Glomerular visceral epithelial cell (primary cell): ENCODE results near the gene HLA-DOA.

Experiments
- DNase-seq: peaks from one replicate; pipeline ENCODE4 v3.0.0-alpha.2; 2016; ENCODE audit errors: extremely low spot score

Gene HLA-DOA

DNA sequence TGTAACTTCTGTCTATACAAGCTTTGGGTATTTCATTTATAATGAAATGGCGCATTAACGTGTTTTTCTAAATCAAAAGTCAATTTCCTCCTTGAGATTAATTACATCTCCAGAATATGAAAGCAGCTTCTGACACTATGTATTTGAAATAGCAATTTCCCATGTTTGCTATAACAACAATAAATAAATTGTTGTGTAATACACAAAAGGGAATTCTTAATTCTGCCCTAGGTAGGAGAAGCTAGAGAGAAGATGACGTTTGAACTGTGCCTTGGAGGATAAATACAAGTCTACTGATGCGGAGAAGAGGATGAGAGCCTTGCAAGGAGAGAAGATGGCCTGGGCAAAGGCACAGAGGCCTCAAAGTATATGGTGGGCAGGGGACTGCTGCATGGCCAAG, 7.6 kb upstream of the HLA-DOA start:
- DNase-seq: no peak

DNA sequence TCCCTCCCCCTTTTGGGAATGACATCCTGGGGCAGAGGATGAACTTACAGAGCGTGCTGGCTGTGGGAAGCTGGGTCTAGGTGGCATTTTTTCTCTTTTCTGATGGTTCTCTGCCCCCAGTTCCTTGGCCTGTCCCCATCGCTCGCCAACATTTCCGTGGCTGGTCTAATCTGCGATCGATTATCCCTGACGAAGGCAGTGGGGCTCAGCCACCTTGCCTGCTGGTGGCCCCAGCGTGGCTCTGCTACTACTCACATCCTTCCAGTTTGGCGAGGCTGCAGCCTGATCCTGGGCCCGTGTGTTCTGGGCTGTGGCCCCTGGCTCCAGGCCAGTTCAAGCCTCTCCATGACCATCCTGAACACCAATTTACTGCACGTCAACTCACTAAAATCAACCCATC, 6.4 kb upstream of the HLA-DOA start:
- DNase-seq: no peak

GRCh38 chr6:33014841-33015634, 5.6 kb upstream of the HLA-DOA start:
- peak; percentile 83 for DNase-seq

DNA sequence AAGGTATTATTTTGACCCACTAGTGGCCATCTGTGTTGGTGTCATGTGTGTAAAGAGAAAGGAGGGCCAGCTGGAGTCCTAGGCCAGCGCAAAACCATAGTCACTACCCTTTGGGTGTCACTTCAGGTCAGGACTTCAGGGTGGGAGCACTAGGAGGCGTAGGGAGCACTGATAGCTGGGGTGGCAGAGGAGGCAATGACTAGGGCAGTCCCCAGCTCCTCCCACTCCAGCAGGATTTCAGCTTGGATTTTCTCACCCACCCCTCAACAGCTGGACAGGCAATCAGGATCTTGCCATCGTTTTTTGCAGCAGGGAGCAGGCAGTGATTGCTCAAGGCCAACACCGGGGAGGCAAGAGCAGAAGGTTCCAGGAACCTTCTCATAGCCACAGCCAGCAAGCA, 4.2 kb upstream of the HLA-DOA start:
- no peak for DNase-seq

DNA sequence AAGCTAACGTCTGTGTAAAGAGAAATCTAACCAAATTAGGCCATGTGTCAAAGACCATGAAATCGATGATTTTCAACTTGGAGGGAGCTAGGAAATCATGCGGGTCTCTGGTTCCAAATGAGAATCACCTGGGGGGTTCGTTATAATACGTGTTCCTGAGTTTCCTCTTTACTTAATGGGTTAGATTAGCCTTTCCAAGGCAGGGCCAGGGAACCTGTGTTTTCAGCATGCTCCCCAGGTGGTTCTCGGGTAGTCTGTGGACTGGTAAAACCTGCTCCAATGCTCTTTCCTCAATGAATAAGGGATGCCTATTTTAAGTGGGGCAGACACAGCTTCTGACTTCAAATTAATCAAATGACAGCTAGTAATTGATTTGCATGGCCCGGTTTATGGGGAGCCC, 965 bp upstream of the HLA-DOA start:
- no peak for DNase-seq

- DNase-seq: no peak
Measured at GRCh38 chr6:33007831-33008400, 1.5 kb downstream of the HLA-DOA start.

GRCh38 chr6:33004940-33005339, 4.5 kb downstream of the HLA-DOA start:
- no peak for DNase-seq

DNA sequence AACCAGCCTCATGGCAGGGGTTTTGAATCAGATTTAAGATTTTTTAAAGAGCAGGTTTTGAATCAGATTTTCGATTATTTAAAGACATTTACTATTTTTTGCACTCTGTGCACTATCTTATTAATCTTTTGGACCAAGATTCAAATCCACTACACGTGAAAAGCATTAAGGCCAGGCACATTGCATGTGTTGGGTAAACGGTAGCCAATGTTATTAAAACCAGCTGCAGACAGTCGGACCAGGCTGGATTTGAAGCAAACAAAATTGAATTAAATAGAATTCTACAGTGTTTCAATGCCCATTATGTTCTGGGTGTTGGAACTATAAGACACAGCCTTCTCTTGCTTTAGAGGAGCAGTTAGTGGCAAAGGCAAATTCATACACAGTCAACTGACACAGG, 7.7 kb downstream of the HLA-DOA start:
- no peak for DNase-seq

- DNase-seq: no peak
Measured at GRCh38 chr6:33000055-33000454, 9.3 kb downstream of the HLA-DOA start.

DNA sequence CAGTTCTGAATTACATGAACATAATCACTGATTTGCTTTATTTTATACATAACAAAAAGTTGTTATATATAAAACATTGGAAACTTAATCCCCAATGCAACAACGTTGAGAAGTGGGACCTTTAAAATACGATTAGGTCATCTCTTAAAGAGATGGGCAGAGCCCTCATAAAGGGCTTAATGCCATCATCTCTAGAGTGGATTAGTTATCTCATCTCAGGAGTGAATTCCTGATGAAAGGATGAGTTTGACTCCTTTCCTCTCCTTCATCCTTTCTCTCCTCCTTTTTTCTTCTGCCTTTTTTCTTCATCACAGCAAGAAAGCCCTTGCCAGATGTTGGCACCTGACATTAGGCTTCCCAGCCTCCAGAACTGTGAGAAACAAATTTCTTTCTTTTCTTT, 13.9 kb downstream of the HLA-DOA start:
- DNase-seq: no peak

DNA sequence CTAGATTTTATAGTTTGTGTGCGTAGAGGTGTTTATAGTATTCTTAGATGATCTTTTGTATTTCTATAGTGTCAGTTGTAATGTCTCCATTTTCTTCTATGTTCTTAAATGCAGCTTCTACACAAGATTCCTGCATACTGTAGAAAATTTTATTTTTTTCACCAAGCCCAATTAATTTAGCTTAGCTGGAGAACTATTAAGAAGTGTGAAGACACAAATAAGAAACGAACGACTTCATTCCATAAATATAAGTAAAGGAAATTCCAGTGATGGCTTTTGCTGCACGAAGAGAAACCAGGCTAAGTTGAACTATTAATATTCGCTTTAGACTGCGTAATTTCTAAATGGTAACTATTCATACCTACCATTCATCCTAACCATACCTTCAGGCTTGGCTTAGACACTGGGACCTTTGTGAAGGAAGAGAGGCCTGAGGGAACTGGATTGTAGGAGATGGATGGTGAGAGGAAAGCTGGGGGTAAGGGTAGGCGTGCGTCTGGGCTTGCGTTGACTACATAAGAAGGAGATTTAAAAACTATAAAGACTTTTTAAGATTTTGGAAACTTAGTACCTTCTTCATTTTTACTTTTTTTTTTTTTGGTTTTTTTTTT, 15.9 kb downstream of the HLA-DOA start:
- DNase-seq: no peak

DNA sequence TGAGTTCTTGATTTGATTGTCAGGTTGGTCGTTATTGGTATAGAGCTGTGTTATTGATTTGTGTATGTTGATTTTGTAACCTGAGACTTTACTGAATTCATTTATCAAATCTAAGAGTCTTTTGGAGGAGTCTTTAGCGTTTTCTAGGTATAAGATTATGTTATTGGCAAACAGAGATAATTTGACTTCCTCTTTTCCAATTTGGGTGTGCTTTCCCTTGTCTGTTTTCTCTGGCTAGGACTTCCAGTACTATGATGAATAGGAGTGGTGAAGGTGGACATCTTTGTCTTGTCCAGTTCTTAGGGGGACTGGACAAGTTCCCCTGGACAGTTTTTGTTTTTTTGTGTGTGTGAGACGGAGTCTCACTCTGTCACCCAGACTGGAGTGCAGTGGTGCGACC, 17.4 kb downstream of the HLA-DOA start:
- no peak for DNase-seq

DNA sequence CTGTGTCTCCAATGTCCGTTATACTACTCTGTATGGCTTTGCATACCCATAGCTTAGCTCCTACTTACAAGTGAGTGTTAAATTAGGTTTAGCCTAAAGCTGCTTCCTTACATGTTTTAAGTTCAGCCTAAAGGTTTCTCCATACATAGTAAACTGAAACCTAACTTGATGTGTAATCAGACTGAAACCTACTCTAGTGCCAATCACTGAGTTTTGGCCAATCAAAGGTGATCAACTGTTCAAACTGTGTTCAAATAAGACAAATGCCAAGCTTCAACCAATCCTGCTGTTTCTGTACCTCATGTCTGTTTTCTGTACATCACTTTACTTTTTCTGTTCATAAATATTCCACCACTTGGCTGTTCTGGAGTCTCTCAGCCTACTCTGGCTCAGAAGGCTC, 20.0 kb downstream of the HLA-DOA start:
- DNase-seq: no peak

DNA sequence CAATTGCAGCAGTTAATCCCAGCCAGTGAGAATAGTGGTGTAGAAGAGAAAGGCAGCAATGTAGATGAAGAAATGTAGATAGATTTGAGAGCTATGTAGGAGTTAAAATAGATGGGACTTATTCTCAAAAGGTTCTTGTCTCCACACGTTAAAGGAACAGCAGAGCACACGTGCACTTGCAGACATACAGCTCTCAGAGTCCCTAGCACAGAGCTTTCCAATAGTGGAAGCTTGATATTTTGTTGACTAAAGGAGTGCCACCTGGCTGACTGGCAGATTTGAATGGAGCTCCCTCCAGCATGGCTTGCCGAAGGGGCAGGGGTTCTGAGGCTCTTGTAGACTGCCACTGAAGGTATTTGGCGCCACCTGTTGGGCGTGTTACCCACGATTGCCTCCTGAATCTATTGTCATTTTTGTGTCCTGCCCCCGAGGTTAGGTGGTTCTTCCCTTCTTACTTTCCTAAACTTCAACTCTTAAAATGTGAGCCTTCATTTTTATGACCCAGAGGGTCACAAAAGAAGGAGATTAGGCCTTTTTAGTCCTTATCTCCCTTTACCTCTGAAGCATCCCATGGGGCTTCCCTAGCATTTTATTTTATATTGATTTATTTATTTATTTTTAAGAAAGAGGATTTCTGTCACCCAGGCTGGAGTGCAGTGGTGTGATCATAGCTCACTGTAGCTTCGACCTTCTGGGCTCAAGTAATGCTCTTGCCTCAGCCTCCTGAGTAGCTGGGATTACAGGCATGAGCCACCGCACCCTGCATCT, 24.6 kb downstream of the HLA-DOA start:
- peak; percentile 89 for DNase-seq

- DNase-seq: no peak
Measured at GRCh38 chr6:32983964-32984621, 25.3 kb downstream of the HLA-DOA start.

- no peak for DNase-seq
Measured at GRCh38 chr6:32983493-32983848, 25.9 kb downstream of the HLA-DOA start.

- DNase-seq: no peak
Measured at GRCh38 chr6:32982702-32983492, 26.5 kb downstream of the HLA-DOA start.

DNA sequence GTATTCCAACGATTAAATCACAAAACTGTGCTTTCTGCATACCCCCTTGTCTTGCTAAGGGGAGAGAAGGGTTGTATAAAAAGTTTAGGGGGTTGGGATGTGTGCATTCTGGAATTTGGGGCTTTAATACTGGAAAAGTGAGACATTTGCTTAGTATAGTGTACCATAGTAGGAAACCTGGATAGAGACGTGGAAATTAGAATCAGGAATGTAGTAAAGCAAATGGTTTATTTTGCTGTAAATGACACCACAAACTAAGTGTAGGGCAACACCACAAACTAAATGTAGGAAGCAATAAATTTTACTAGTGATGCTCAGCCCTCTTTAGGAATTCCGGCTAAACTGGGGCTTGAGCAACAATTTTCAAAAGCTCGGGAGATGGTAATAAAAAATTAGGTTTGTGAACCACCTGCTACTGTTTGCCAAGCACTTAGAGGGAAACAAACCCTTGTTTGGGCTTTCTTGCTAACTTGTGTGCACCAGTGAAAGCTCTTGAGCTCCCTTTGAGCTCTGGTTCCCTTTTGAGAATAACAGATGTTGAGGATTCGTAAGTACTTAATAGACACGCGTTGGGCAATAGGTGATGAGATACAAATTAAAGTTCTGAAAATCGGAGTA, 27.2 kb downstream of the HLA-DOA start:
- DNase-seq: no peak

GRCh38 chr6:32980488-32981038, 28.8 kb downstream of the HLA-DOA start:
- DNase-seq: no peak

- no peak for DNase-seq
Measured at GRCh38 chr6:32979720-32980487, 29.5 kb downstream of the HLA-DOA start.
